HepG2 (cell line): ENCODE measurements around the gene KRT17. TPM values are rescaled to one million over a fixed set of nuclear protein-coding genes. Genes with fewer than 3 reads are reported as not detected.
A peak's percentile ranks its signal among the peaks of the same experiment; 100 is the strongest.

Experiments used
- ATAC-seq: fragments of 200-7000 bp; cut with Tn5 transposase; 3 replicates; pipeline ENCODE4 v1.9.1; 2020; ENCODE audit warnings: mild to moderate bottlenecking, moderate library complexity
- BruUV-seq: library from RNA; stranded (reverse); fragments of 400-500 nt; replicated peaks from 2 replicates; lab custom pipeline; 2021; lab: Mats Ljungman, UMichigan
- CTCF ChIA-PET: fragments of 300-600 bp; formaldehyde crosslinking; extraction: SDS; loops from one replicate; lab custom pipeline; 2021; ENCODE audit warnings: low total read pairs, inconsistent platforms, low intra/inter-chr PET ratio; lab: Yijun Ruan, JAX
- POLR2A ChIA-PET: fragments of 350-600 bp; sonication (Branson Sonifier 250); formaldehyde crosslinking; loops from one replicate; lab custom pipeline; 2020; ENCODE audit warnings: antibody characterized with exemption, inconsistent platforms; lab: Yijun Ruan, JAX
- DNase-seq: peaks from one replicate; pipeline ENCODE4 v3.0.0-alpha.2; 2015; ENCODE audit warnings: low spot score
- FAIRE-seq: peaks from 3 replicates; lab custom pipeline; 2011; peaks lifted over from hg19 to GRCh38; lab: Jason Lieb, UNC
- H2AFZ ChIP-seq: one replicate; pipeline ENCODE4 v1.6.1; 2011; ENCODE audit warnings: low read length, inconsistent platforms
- H3K27ac ChIP-seq: fragments of 300-600 bp; 3 replicates; pipeline ENCODE4 v1.8.0; 2011; ENCODE audit warnings: mixed run types, mild to moderate bottlenecking, mixed read lengths, low read length, inconsistent platforms; ENCODE audit not compliant: insufficient read depth; ENCODE audit errors: extremely low read length
- H3K27me3 ChIP-seq, 2 experiments: fragments of 200-600 bp in 1 of 2; 2 replicates in 1 of 2; 3 replicates in 1 of 2; pipeline versions ENCODE4 v1.6.0 to v1.8.0; 2011; ENCODE audit warnings: low read length in 2 of 2, mild to moderate bottlenecking in 2 of 2, moderate library complexity in 2 of 2, inconsistent platforms in 1 of 2; ENCODE audit not compliant: insufficient read depth in 2 of 2, control insufficient read depth in 1 of 2
- H3K36me3 ChIP-seq, 2 experiments: fragments of 200-600 bp in 1 of 2; replicated peaks in 1 of 2; 2 replicates in 1 of 2; 3 replicates in 1 of 2; pipeline versions ENCODE4 v1.5.1 to v1.8.0; 2011; ENCODE audit warnings: low read length in 2 of 2, inconsistent platforms in 1 of 2; ENCODE audit not compliant: insufficient read depth in 2 of 2, control insufficient read depth in 1 of 2
- H3K4me1 ChIP-seq: 2 replicates; pipeline ENCODE4 v1.5.1; 2012; ENCODE audit warnings: low read length, inconsistent platforms; ENCODE audit not compliant: insufficient read depth
- H3K4me2 ChIP-seq: 2 replicates; pipeline ENCODE4 v1.6.0; 2011; ENCODE audit warnings: low read depth, low read length, inconsistent platforms
- H3K4me3 ChIP-seq, 3 experiments: fragments of 200-600 bp in 1 of 3; sonication (generic), shearing (Covaris generic) in 1 of 3; replicated peaks in 1 of 3; 2 replicates each; pipeline ENCODE4 v1.5.1; 2011 to 2016; ENCODE audit warnings: low read length in 3 of 3, inconsistent platforms in 2 of 3, low read depth in 2 of 3, mild to moderate bottlenecking in 2 of 3, control low read depth in 1 of 3, mixed read lengths in 1 of 3; ENCODE audit not compliant: insufficient read depth in 1 of 3
- H3K79me2 ChIP-seq: one replicate; pipeline ENCODE4 v1.6.1; 2011; ENCODE audit warnings: low read length, inconsistent platforms; ENCODE audit not compliant: insufficient read depth
- H3K9ac ChIP-seq: 2 replicates; pipeline ENCODE4 v1.6.0; 2011; ENCODE audit warnings: mild to moderate bottlenecking, low read depth, low read length, inconsistent platforms; ENCODE audit not compliant: insufficient read depth
- H3K9me3 ChIP-seq: 2 replicates; pipeline ENCODE4 v1.5.1; 2012; ENCODE audit warnings: mild to moderate bottlenecking, low read length
- H4K20me1 ChIP-seq: 2 replicates; pipeline ENCODE4 v1.6.0; 2011; ENCODE audit warnings: inconsistent platforms, mild to moderate bottlenecking, low read length, moderate library complexity; ENCODE audit not compliant: insufficient read depth
- CEBPB ChIP-seq: IDR thresholded peaks from 2 replicates; pipeline ENCODE4 v1.6.1; 2011; ENCODE audit warnings: low read depth, low read length, improper control_type of control experiment, borderline replicate concordance
- E2F2 ChIP-seq: sonication (generic); formaldehyde crosslinking; IDR thresholded peaks from 2 replicates; pipeline ENCODE4 v1.4.0; 2020; ENCODE audit warnings: missing genetic modification reagents, borderline replicate concordance
- FOXK2 ChIP-seq: fragments of 450-650 bp; IDR thresholded peaks from 2 replicates; pipeline ENCODE4 v1.6.1; 2016
- HOXA5 ChIP-seq: sonication (generic); formaldehyde crosslinking; IDR thresholded peaks from 2 replicates; pipeline ENCODE4 v1.4.0; 2020; ENCODE audit warnings: missing genetic modification reagents
- KDM4B ChIP-seq: sonication (generic); formaldehyde crosslinking; IDR thresholded peaks from 2 replicates; pipeline ENCODE4 v1.4.0; 2020; ENCODE audit warnings: missing genetic modification reagents
- KDM5B ChIP-seq: sonication (generic); formaldehyde crosslinking; IDR thresholded peaks from 2 replicates; pipeline ENCODE4 v1.4.0; 2020; ENCODE audit warnings: missing genetic modification reagents, mild to moderate bottlenecking, borderline replicate concordance
- MAF1 ChIP-seq: sonication (generic); formaldehyde crosslinking; IDR thresholded peaks from 2 replicates; pipeline ENCODE4 v1.5.0; 2020; ENCODE audit warnings: missing genetic modification reagents, borderline replicate concordance
- RORA ChIP-seq: sonication (generic); formaldehyde crosslinking; IDR thresholded peaks from 2 replicates; pipeline ENCODE4 v1.5.0; 2020; ENCODE audit warnings: mild to moderate bottlenecking, missing genetic modification reagents, moderate library complexity
- ZFP1 ChIP-seq: IDR thresholded peaks from 2 replicates; pipeline ENCODE4 v1.6.1; 2016
- ZMYM3 ChIP-seq: sonication (generic); formaldehyde crosslinking; IDR thresholded peaks from 2 replicates; pipeline ENCODE4 v1.5.1; 2020; ENCODE audit warnings: mild to moderate bottlenecking, missing genetic modification reagents
- ZNF12 ChIP-seq: sonication (generic); formaldehyde crosslinking; IDR thresholded peaks from 2 replicates; pipeline ENCODE4 v1.5.0; 2020; ENCODE audit warnings: missing genetic modification reagents
- ZNF317 ChIP-seq: sonication (generic); formaldehyde crosslinking; IDR thresholded peaks from 2 replicates; pipeline ENCODE4 v1.5.0; 2020; ENCODE audit warnings: mild to moderate bottlenecking, missing genetic modification reagents
- ZNF770 ChIP-seq: sonication (generic); formaldehyde crosslinking; IDR thresholded peaks from 2 replicates; pipeline ENCODE4 v1.5.0; 2020; ENCODE audit warnings: mild to moderate bottlenecking, missing genetic modification reagents
- ZNF792 ChIP-seq: IDR thresholded peaks from 2 replicates; pipeline ENCODE4 v1.6.1; 2016
- ZNF850 ChIP-seq: sonication (generic); formaldehyde crosslinking; conservative IDR thresholded peaks from 2 replicates; pipeline ENCODE4 v1.9.0; 2021; ENCODE audit warnings: mild to moderate bottlenecking, missing genetic modification reagents
- WGBS: methylation state at CpG from one replicate; pipeline ENCODE4 v1.1.6; 2017; ENCODE audit warnings: low lambda C conversion rate; 5-methylcytosine and 5-hydroxymethylcytosine counted together
- in situ Hi-C: cut with HindIII; loops from 2 replicates; pipeline ENCODE4 v1.10.0; 2017; ENCODE audit warnings: low pct_unique_long_range_greater_than_20kb; ENCODE audit not compliant: extremely low pct_ligation_motif_present
- intact Hi-C: fragments of 100-400 bp; cut with micrococcal nuclease; formaldehyde crosslinking; loops from one replicate; pipeline ENCODE4 v1.10.0; 2022; ENCODE audit not compliant: unreplicated experiment
- polyA plus RNA-seq, 8 experiments: library from polyadenylated mRNA; depleted of rRNA in 3 of 8; stranded (reverse) in 7 of 8; unstranded in 1 of 8; fragments of >200 nt; fragmentation: Illumina TruSeq in 4 of 8; extraction: Trizol in 4 of 8; gene quantifications; 2 replicates each; pipeline versions ENCODE4 v1.2.1 to v1.2.3, GENCODE V29; 2011 to 2016; ENCODE audit warnings: low read depth in 4 of 8, missing spikeins in 1 of 8, mixed read lengths in 1 of 8; ENCODE audit not compliant: insufficient read depth in 1 of 8
- total RNA-seq, 5 experiments: library from RNA; depleted of rRNA; stranded (reverse); fragments of >200 nt; fragmentation: Illumina TruSeq; extraction: Trizol; gene quantifications; 2 replicates each; pipeline ENCODE4 v1.2.3, GENCODE V29; 2016; ENCODE audit warnings: low read depth in 1 of 5

The KRT17 gene
- total and polyA plus RNA-seq, 2 of the 13 experiments (the other 11 are each of a cell fraction or from before 2014, with no cell fraction given): 0.38 to 0.82 TPM

- TF ChIP-seq MAF1 (CRISPR knock-in tag): no peak; the same call in 1 of the 2 replicates
- TF ChIP-seq HOXA5: no peak
- TF ChIP-seq ZNF850 (CRISPR knock-in tag): no peak; the same call in 1 of the 2 replicates
- TF ChIP-seq KDM5B (CRISPR knock-in tag): peak; percentile 83
- 0 out of 2 replicates have a peak, but pooled peaks have one; percentile 30 for TF ChIP-seq ZFP1 (CRISPR knock-in tag)
- TF ChIP-seq ZNF317: peak; percentile 34; the same call in 1 of the 2 replicates
- TF ChIP-seq CEBPB: no peak
- no peak for TF ChIP-seq RORA (CRISPR knock-in tag)
- no peak for TF ChIP-seq FOXK2
These were observed 41.3 kb upstream of the KRT17 start (continued) for GRCh38 chr17:41665566-41666236.

GRCh38 chr17:41664587-41665565 is 40.5 kb upstream of the KRT17 start:
- no TSS peak for BruUV-seq
- H3K36me3 ChIP-seq: no peaks in the 10 kb centered on the region
- ChIA-PET CTCF (interaction anchor here (1.4 to 8.5 kb wide), 7 partner anchors 16 to 861 kb away, joined by 3 to 242 read pairs (median 23); no protein-coding TSS in a partner anchor), POLR2A (interaction anchor here (1.1 to 6.3 kb wide), 6 partner anchors 14 to 846 kb away, joined by 3 to 102 read pairs (median 12); partner anchors contain the start of gene EIF1)
- peaks cover 44% of the 10 kb centered on the region for H3K4me1 ChIP-seq
- H3K27me3 ChIP-seq: peaks cover 0 to 24% of the 10 kb centered on the region in 2 experiments; a peak in 3 of 5 replicates
- peak overlapping the region; percentile 59; the same call in 1 of the 2 replicates for H3K9ac ChIP-seq
- no peak overlapping the region for H3K27ac ChIP-seq
- H3K4me2 ChIP-seq: peak overlapping the region; percentile 100
- no peak for DNase-seq
- H4K20me1 ChIP-seq: no peaks in the 10 kb centered on the region
- no peak for FAIRE-seq
- intact Hi-C loops: loop anchor here (5.0 to 10.0 kb wide), 3 partner anchors 70 to 1050 kb away; no protein-coding TSS in a partner anchor
- 23% methylated on average over 15 of the region's 15 CpGs for WGBS
- peak overlapping the region; percentile 92 for H2AFZ ChIP-seq
- no peak for ATAC-seq
- in situ Hi-C loops: loop anchor here (5.0 kb wide), 3 partner anchors 118 to 1048 kb away; no protein-coding TSS in a partner anchor
- no peaks in the 10 kb centered on the region for H3K79me2 ChIP-seq
- 0 out of 2 replicates have a peak, but pooled peaks have one; percentile 33 for TF ChIP-seq E2F2 (CRISPR knock-in tag)
- TF ChIP-seq ZMYM3 (CRISPR knock-in tag): peak; percentile 51
- no peak for TF ChIP-seq ZNF792 (CRISPR knock-in tag)
- peak; percentile 61 for TF ChIP-seq ZNF770 (CRISPR knock-in tag)
- TF ChIP-seq ZNF12: no peak
- no peak for TF ChIP-seq KDM4B
- H3K4me3 ChIP-seq: peak overlapping the region; percentile 53 to 80 (median 54); a peak in 4 of 6 replicates
- H3K9me3 ChIP-seq: no peaks in the 10 kb centered on the region
